K562 (cell line): ENCODE measurements around the gene FRMPD1. TPM values are rescaled to one million over a fixed set of nuclear protein-coding genes. Genes with fewer than 3 reads are reported as not detected.

Source experiments
- ATAC-seq: fragments of 200-7000 bp; cut with Tn5 transposase; 3 replicates; pipeline ENCODE4 v1.9.1; 2020; ENCODE audit warnings: moderate library complexity
- BruUV-seq: library from RNA; stranded (reverse); fragments of 400-500 nt; replicated peaks from 2 replicates; lab custom pipeline; 2021; lab: Mats Ljungman, UMichigan
- CTCF ChIA-PET: fragments of 300-600 bp; formaldehyde crosslinking; extraction: SDS; loops from one replicate; lab custom pipeline; 2021; ENCODE audit warnings: low intra/inter-chr PET ratio; lab: Yijun Ruan, JAX
- POLR2A ChIA-PET: fragments of 300-600, 350-650 bp; sonication (Branson Sonifier 250); formaldehyde crosslinking; extraction: SDS; loops from one replicate; lab custom pipeline; 2021; ENCODE audit warnings: antibody characterized with exemption, inconsistent platforms; lab: Yijun Ruan, JAX
- DNase-seq, 4 experiments: peaks; one replicate each; pipeline versions ENCODE4 v3.0.0 to v3.0.0-alpha.2; 2011 to 2018; ENCODE audit warnings: low spot score in 3 of 4, mixed read lengths in 3 of 4; ENCODE audit errors: extremely low read depth in 1 of 4
- FAIRE-seq: peaks from 2 replicates; lab custom pipeline; 2011; peaks lifted over from hg19 to GRCh38; lab: Jason Lieb, UNC
- H2AFZ ChIP-seq: 2 replicates; pipeline ENCODE4 v1.6.0; 2011; ENCODE audit warnings: low read depth, low read length, control low read depth, inconsistent platforms
- H3K27ac ChIP-seq: fragments of 200-600 bp; 3 replicates; pipeline ENCODE4 v1.8.0; 2011; ENCODE audit warnings: low read depth, mild to moderate bottlenecking, control low read depth, inconsistent platforms, low read length, moderate library complexity, mixed read lengths; ENCODE audit errors: extremely low read depth
- H3K27me3 ChIP-seq, 2 experiments: fragments of 300-600 bp in 1 of 2; 2 replicates in 1 of 2; 3 replicates in 1 of 2; pipeline versions ENCODE4 v1.6.0 to v1.8.0; 2011; ENCODE audit warnings: inconsistent platforms in 2 of 2, low read length in 2 of 2, mild to moderate bottlenecking in 1 of 2, mixed read lengths in 1 of 2, moderate library complexity in 1 of 2; ENCODE audit not compliant: control insufficient read depth in 2 of 2, insufficient read depth in 2 of 2
- H3K36me3 ChIP-seq: fragments of 300-600 bp; 3 replicates; pipeline ENCODE4 v1.8.0; 2011; ENCODE audit warnings: mild to moderate bottlenecking, low read length, inconsistent platforms; ENCODE audit not compliant: control insufficient read depth, insufficient read depth
- H3K4me1 ChIP-seq, 2 experiments: fragments of 200-600 bp in 1 of 2; replicated peaks in 1 of 2; 2 replicates in 1 of 2; 3 replicates in 1 of 2; pipeline versions ENCODE4 v1.5.1 to v1.8.0; 2011; ENCODE audit warnings: inconsistent platforms in 2 of 2, low read length in 2 of 2, mild to moderate bottlenecking in 1 of 2, mixed read lengths in 1 of 2, moderate library complexity in 1 of 2; ENCODE audit not compliant: control insufficient read depth in 2 of 2, insufficient read depth in 2 of 2
- H3K4me2 ChIP-seq: 2 replicates; pipeline ENCODE4 v1.6.1; 2011; ENCODE audit warnings: low read length, control low read depth, inconsistent platforms, mixed read lengths; ENCODE audit not compliant: insufficient read depth
- H3K4me3 ChIP-seq: fragments of 200-600 bp; sonication (generic), shearing (Covaris generic); 2 replicates; pipeline ENCODE4 v1.5.1; 2016; ENCODE audit warnings: control low read depth, inconsistent platforms
- H3K79me2 ChIP-seq: fragments of 200-600 bp; 3 replicates; pipeline ENCODE4 v1.8.0; 2011; ENCODE audit warnings: low read length, inconsistent platforms; ENCODE audit not compliant: control insufficient read depth, insufficient read depth
- H3K9ac ChIP-seq, 2 experiments: 2 replicates each; pipeline versions ENCODE4 v1.6.0 to v1.6.1; 2011; ENCODE audit warnings: low read depth in 2 of 2, low read length in 2 of 2, control low read depth in 1 of 2, inconsistent platforms in 1 of 2, mild to moderate bottlenecking in 1 of 2, mixed read lengths in 1 of 2; ENCODE audit not compliant: insufficient read depth in 1 of 2
- H3K9me1 ChIP-seq: one replicate; pipeline ENCODE4 v1.6.0; 2011; ENCODE audit warnings: inconsistent platforms, mild to moderate bottlenecking, low read length, moderate library complexity; ENCODE audit not compliant: control insufficient read depth, insufficient read depth
- H3K9me3 ChIP-seq: replicated peaks from 2 replicates; pipeline ENCODE4 v1.5.1; 2011; ENCODE audit warnings: low read depth, low read length, inconsistent platforms; ENCODE audit not compliant: control insufficient read depth, insufficient read depth
- H4K20me1 ChIP-seq: replicated peaks from 2 replicates; pipeline ENCODE4 v1.6.1; 2011; ENCODE audit warnings: low read length, inconsistent platforms, mixed read lengths; ENCODE audit not compliant: control insufficient read depth, insufficient read depth
- KDM1A ChIP-seq, 2 experiments: fragments of 450-650 bp; IDR thresholded peaks; 2 replicates each; pipeline ENCODE4 v1.6.1; 2016; ENCODE audit warnings: mild to moderate bottlenecking in 2 of 2
- LCOR ChIP-seq: sonication (generic); formaldehyde crosslinking; IDR thresholded peaks from 2 replicates; pipeline ENCODE4 v1.8.0; 2022; ENCODE audit warnings: mild to moderate bottlenecking, missing genetic modification reagents
- NFIX ChIP-seq: fragments of 250-450 bp; sonication (Bioruptor Pico); IDR thresholded peaks from 2 replicates; pipeline ENCODE4 v1.4.0; 2020; ENCODE audit warnings: low read depth, mild to moderate bottlenecking, moderate library complexity
- NONO ChIP-seq, 2 experiments: fragments of 200-400 bp in 1 of 2; fragments of 450-650 bp in 1 of 2; formaldehyde crosslinking in 1 of 2; IDR thresholded peaks; 2 replicates each; pipeline ENCODE4 v1.6.1; 2017; ENCODE audit warnings: low read depth in 2 of 2, mild to moderate bottlenecking in 2 of 2, moderate library complexity in 2 of 2, low read length in 1 of 2
- POLR2AphosphoS5 ChIP-seq: IDR thresholded peaks from 2 replicates; pipeline ENCODE4 v1.6.1; 2011; ENCODE audit warnings: mild to moderate bottlenecking, low read depth, low read length, moderate library complexity; ENCODE audit not compliant: control insufficient read depth, insufficient read depth
- PTTG1 ChIP-seq: fragments of 450-650 bp; IDR thresholded peaks from 2 replicates; pipeline ENCODE4 v1.6.1; 2016; ENCODE audit warnings: low read depth, mild to moderate bottlenecking, missing genetic modification characterization, missing compliant biosample characterization
- RB1 ChIP-seq: fragments of 450-650 bp; IDR thresholded peaks from 2 replicates; pipeline ENCODE4 v1.6.1; 2017; ENCODE audit warnings: low read depth, mild to moderate bottlenecking
- RNF2 ChIP-seq: sonication (generic); IDR thresholded peaks from 2 replicates; pipeline ENCODE4 v1.6.1; 2016
- SRSF3 ChIP-seq: fragments of 200-400 bp; formaldehyde crosslinking; IDR thresholded peaks from 2 replicates; pipeline ENCODE4 v1.6.1; 2016; ENCODE audit warnings: mild to moderate bottlenecking, low read length, moderate library complexity; ENCODE audit not compliant: insufficient read depth
- STAT5B ChIP-seq: fragments of 250-450 bp; sonication (Bioruptor Pico); IDR thresholded peaks from 2 replicates; pipeline ENCODE4 v1.8.0; 2021; ENCODE audit warnings: mild to moderate bottlenecking, inconsistent platforms
- TAF15 ChIP-seq: fragments of 200-400 bp; formaldehyde crosslinking; IDR thresholded peaks from 2 replicates; pipeline ENCODE4 v1.6.1; 2017; ENCODE audit warnings: mild to moderate bottlenecking, low read depth, low read length, moderate library complexity
- TCF7 ChIP-seq: sonication (generic); IDR thresholded peaks from 2 replicates; pipeline ENCODE4 v1.6.1; 2016; ENCODE audit warnings: antibody characterized with exemption, borderline replicate concordance
- ZEB2 ChIP-seq: fragments of 450-650 bp; IDR thresholded peaks from 2 replicates; pipeline ENCODE4 v1.6.1; 2016
- ZKSCAN3 ChIP-seq: fragments of 250-450 bp; sonication (Bioruptor Pico); IDR thresholded peaks from 2 replicates; pipeline ENCODE4 v1.4.0; 2020
- ZNF239 ChIP-seq: fragments of 250-450 bp; sonication (Bioruptor Pico); IDR thresholded peaks from 2 replicates; pipeline ENCODE4 v1.4.0; 2020; ENCODE audit warnings: mild to moderate bottlenecking
- WGBS: fragments of 100-300 bp; shearing (Covaris generic); methylation state at CpG from one replicate; pipeline ENCODE4 v1.1.6; 2016; ENCODE audit warnings: low coverage, mixed read lengths; ENCODE audit not compliant: insufficient coverage; ENCODE audit errors: missing lambda C conversion rate; 5-methylcytosine and 5-hydroxymethylcytosine counted together
- in situ Hi-C: fragments of 300-500 bp; cut with MboI; formaldehyde crosslinking; loops from 4 replicates; pipeline ENCODE4 v1.15.0; 2018; ENCODE audit warnings: inconsistent platforms, mixed read lengths
- intact Hi-C: fragments of 100-400 bp; cut with micrococcal nuclease; formaldehyde crosslinking; loops from 2 replicates; pipeline ENCODE4 v1.14.2; 2022
- polyA plus RNA-seq, 8 experiments: library from polyadenylated mRNA; depleted of rRNA in 4 of 8; stranded (reverse) in 5 of 8; unstranded in 3 of 8; fragments of >200 nt; fragmentation: Nextera tagmentation in 2 of 8; fragmentation: Illumina TruSeq in 1 of 8; extraction: Ambion mirVana in 2 of 8; extraction: Trizol in 1 of 8; gene quantifications; 2 replicates each; pipeline versions ENCODE4 v1.2.1 to v1.2.3, GENCODE V29; 2011 to 2014; ENCODE audit warnings: inconsistent platforms in 1 of 8, missing spikeins in 1 of 8
- total RNA-seq, 7 experiments: library from RNA; depleted of rRNA in 6 of 7; stranded (reverse); fragments of >200 nt in 6 of 7; fragmentation: Illumina TruSeq in 2 of 7; extraction: Trizol in 2 of 7; gene quantifications; 2 replicates each; pipeline versions ENCODE4 v1.2.1 to v1.2.3, GENCODE V29; 2011 to 2021; ENCODE audit warnings: low replicate concordance in 1 of 7
- TF ChIP-seq, protein P1 (sequence below), 2 experiments: fragments of 450-650 bp; IDR thresholded peaks; 2 replicates each; pipeline ENCODE4 v1.6.1; 2018; ENCODE audit warnings: mild to moderate bottlenecking in 2 of 2, low read depth in 1 of 2; ENCODE audit not compliant: partially characterized antibody in 2 of 2
- TF ChIP-seq, protein P2 (sequence below): fragments of 250-450 bp; sonication (Bioruptor Pico); IDR thresholded peaks from 2 replicates; pipeline ENCODE4 v1.4.0; 2020; ENCODE audit warnings: borderline replicate concordance

FRMPD1 gene
- total and polyA plus RNA-seq, 9 of the 15 experiments (the other 6 are each of a cell fraction or from before 2014, with no cell fraction given), result not detected

DNA sequence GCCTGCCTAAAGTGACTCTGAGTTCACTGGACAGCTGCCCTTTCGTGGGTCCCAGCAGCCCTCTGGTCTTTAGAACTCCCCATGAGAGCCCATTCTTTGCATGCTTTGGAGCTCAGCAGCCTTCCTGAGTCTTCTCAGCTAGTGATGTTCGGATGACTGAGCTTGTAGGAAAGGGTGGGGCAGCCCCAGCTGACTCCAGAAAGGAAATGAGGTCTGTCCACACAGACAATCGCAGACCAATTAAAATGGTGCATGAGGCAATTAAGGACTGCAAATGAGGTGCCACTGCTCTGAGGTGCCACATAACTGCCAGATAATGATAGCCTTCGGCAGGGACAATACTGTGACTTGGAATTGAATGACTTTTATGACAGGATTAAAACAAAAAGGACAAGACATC, 32.9 kb upstream of the FRMPD1 start (continued):
- no peak for TF ChIP-seq LCOR (CRISPR knock-in tag)
- TF ChIP-seq SRSF3, result no peak
- no peak for TF ChIP-seq ZNF239 (CRISPR knock-in tag)
- no peak for TF ChIP-seq TAF15
- no peak for TF ChIP-seq KDM1A (IDR thresholded peaks at IDR 0.05)
- TF ChIP-seq NFIX (CRISPR knock-in tag), result no peak

DNA sequence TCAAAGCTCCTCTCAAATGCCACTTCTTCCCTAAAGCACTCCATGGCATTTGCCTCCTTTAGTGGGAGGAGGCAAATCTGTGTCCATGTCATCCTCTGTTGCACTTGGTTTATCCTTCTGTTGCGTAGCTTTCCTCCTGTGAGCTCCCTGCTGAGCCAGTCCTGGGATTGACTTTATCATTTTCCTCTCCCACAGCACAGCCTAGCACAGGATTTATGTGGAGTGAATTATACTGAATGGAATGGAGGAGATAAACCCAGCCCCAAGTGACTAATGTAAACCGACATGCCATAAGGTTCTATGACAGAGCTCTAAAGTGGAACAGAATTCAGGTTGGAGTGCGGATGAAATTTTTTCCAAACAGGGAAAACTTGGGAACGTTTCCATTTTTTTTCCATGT, 31.9 kb upstream of the FRMPD1 start:
- H3K27ac ChIP-seq, result no peak overlapping the region
- H2AFZ ChIP-seq, result no peak overlapping the region
- TF ChIP-seq ZEB2, result no peak
- TF ChIP-seq RNF2, result no peak
- TF ChIP-seq, protein P1, sequence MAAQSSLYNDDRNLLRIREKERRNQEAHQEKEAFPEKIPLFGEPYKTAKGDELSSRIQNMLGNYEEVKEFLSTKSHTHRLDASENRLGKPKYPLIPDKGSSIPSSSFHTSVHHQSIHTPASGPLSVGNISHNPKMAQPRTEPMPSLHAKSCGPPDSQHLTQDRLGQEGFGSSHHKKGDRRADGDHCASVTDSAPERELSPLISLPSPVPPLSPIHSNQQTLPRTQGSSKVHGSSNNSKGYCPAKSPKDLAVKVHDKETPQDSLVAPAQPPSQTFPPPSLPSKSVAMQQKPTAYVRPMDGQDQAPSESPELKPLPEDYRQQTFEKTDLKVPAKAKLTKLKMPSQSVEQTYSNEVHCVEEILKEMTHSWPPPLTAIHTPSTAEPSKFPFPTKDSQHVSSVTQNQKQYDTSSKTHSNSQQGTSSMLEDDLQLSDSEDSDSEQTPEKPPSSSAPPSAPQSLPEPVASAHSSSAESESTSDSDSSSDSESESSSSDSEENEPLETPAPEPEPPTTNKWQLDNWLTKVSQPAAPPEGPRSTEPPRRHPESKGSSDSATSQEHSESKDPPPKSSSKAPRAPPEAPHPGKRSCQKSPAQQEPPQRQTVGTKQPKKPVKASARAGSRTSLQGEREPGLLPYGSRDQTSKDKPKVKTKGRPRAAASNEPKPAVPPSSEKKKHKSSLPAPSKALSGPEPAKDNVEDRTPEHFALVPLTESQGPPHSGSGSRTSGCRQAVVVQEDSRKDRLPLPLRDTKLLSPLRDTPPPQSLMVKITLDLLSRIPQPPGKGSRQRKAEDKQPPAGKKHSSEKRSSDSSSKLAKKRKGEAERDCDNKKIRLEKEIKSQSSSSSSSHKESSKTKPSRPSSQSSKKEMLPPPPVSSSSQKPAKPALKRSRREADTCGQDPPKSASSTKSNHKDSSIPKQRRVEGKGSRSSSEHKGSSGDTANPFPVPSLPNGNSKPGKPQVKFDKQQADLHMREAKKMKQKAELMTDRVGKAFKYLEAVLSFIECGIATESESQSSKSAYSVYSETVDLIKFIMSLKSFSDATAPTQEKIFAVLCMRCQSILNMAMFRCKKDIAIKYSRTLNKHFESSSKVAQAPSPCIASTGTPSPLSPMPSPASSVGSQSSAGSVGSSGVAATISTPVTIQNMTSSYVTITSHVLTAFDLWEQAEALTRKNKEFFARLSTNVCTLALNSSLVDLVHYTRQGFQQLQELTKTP (IDR thresholded peaks at IDR 0.05; ENCODE audit: low read depth in 1 of 2, partially characterized antibody in 2 of 2), result no peak
- TF ChIP-seq TCF7, result no peak
- no peak for TF ChIP-seq STAT5B (CRISPR knock-in tag)
- TF ChIP-seq, protein P2, sequence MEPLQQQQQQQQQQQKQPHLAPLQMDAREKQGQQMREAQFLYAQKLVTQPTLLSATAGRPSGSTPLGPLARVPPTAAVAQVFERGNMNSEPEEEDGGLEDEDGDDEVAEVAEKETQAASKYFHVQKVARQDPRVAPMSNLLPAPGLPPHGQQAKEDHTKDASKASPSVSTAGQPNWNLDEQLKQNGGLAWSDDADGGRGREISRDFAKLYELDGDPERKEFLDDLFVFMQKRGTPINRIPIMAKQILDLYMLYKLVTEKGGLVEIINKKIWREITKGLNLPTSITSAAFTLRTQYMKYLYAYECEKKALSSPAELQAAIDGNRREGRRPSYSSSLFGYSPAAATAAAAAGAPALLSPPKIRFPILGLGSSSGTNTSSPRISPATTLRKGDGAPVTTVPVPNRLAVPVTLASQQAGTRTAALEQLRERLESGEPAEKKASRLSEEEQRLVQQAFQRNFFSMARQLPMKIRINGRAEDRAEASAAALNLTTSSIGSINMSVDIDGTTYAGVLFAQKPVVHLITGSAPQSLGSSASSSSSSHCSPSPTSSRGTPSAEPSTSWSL (CRISPR knock-in tag), result no peak
- TF ChIP-seq POLR2AphosphoS5, result no peak
- no peak for TF ChIP-seq RB1
- TF ChIP-seq ZKSCAN3 (CRISPR knock-in tag), result no peak
- no peak for TF ChIP-seq NONO (IDR thresholded peaks at IDR 0.05; ENCODE audit: low read depth in 2 of 2, low read length in 1 of 2)
- TF ChIP-seq PTTG1 (tag), result no peak
- WGBS, result 0% methylated on average over 4 of the region's 4 CpGs
- intact Hi-C loops (no loop called here), in situ Hi-C loops (no loop called here)
- H3K9me3 ChIP-seq, result no peaks in the 10 kb centered on the region
- ChIA-PET CTCF (no interaction called here), POLR2A (interaction anchor here (0.7 to 2.2 kb wide), 3 partner anchors 8 to 44 kb away, joined by 3 to 6 read pairs (median 4); no protein-coding TSS in a partner anchor)
- H3K27me3 ChIP-seq, result peaks cover 37 to 59% of the 10 kb centered on the region in 2 experiments
- BruUV-seq, result no TSS peak
- FAIRE-seq (no peak), ATAC-seq (no peak), DNase-seq (no peak)
- no peak overlapping the region for H3K9ac ChIP-seq
- H3K9me1 ChIP-seq, result no peaks in the 10 kb centered on the region
- no peaks in the 10 kb centered on the region for H3K79me2 ChIP-seq
- H3K4me1 ChIP-seq, result no peaks in the 10 kb centered on the region; a peak in 1 of 5 replicates
- no peak overlapping the region for H3K4me2 ChIP-seq
- peaks cover 5% of the 10 kb centered on the region; the same call in 1 of the 2 replicates for H4K20me1 ChIP-seq
- H3K36me3 ChIP-seq, result no peaks in the 10 kb centered on the region
- no peak overlapping the region for H3K4me3 ChIP-seq
